ENCODE data around the gene RAD50. TPM values are rescaled to one million over a fixed set of nuclear protein-coding genes. Genes with fewer than 3 reads are reported as not detected.

The RAD50 gene
- total and polyA plus RNA-seq, 10 of the 15 experiments (the other 5 are each of a cell fraction or from before 2014, with no cell fraction given) = 12.8 to 68.6 (median 47.0) TPM

GRCh38 chr5:132667309-132667708 lies 110.5 kb downstream of the RAD50 start:
- no peak for ATAC-seq
- CTCF ChIA-PET = no interaction called here
- POLR2A ChIA-PET = interaction anchor here (10.8 kb wide), 1 partner anchor 7 kb away, joined by 118 read pairs; the partner anchor contains the start of gene IL4
- no peak overlapping the region for H3K9ac ChIP-seq (ENCODE audit: control insufficient read depth, insufficient read depth, low read length)
- SMC1A ChIA-PET (ENCODE audit: uncharacterized antibody, unreplicated experiment) = interaction anchor here (0.9 to 12.1 kb wide), 5 partner anchors 8 to 153 kb away, joined by 3 to 156 read pairs (median 3); partner anchors contain the start of gene IL4
- H2AFZ ChIP-seq (ENCODE audit: control insufficient read depth, low read depth, low read length) = no peak overlapping the region
- TF ChIP-seq PAX5 (IDR thresholded peaks at IDR 0.05; ENCODE audit: borderline replicate concordance, low read depth, low read length) = no peak
- TF ChIP-seq, protein P1, sequence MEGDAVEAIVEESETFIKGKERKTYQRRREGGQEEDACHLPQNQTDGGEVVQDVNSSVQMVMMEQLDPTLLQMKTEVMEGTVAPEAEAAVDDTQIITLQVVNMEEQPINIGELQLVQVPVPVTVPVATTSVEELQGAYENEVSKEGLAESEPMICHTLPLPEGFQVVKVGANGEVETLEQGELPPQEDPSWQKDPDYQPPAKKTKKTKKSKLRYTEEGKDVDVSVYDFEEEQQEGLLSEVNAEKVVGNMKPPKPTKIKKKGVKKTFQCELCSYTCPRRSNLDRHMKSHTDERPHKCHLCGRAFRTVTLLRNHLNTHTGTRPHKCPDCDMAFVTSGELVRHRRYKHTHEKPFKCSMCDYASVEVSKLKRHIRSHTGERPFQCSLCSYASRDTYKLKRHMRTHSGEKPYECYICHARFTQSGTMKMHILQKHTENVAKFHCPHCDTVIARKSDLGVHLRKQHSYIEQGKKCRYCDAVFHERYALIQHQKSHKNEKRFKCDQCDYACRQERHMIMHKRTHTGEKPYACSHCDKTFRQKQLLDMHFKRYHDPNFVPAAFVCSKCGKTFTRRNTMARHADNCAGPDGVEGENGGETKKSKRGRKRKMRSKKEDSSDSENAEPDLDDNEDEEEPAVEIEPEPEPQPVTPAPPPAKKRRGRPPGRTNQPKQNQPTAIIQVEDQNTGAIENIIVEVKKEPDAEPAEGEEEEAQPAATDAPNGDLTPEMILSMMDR (IDR thresholded peaks at IDR 0.05 in 2 of 3, conservative IDR thresholded peaks at IDR 0.05 in 1 of 3; ENCODE audit: control insufficient read depth in 2 of 3, extremely low read depth in 1 of 3, insufficient read depth in 1 of 3, low read depth in 3 of 3, low read length in 3 of 3) = no peak
- TF ChIP-seq GATAD2B (conservative IDR thresholded peaks at IDR 0.05; ENCODE audit: low read depth) = no peak
- TF ChIP-seq, protein P2, sequence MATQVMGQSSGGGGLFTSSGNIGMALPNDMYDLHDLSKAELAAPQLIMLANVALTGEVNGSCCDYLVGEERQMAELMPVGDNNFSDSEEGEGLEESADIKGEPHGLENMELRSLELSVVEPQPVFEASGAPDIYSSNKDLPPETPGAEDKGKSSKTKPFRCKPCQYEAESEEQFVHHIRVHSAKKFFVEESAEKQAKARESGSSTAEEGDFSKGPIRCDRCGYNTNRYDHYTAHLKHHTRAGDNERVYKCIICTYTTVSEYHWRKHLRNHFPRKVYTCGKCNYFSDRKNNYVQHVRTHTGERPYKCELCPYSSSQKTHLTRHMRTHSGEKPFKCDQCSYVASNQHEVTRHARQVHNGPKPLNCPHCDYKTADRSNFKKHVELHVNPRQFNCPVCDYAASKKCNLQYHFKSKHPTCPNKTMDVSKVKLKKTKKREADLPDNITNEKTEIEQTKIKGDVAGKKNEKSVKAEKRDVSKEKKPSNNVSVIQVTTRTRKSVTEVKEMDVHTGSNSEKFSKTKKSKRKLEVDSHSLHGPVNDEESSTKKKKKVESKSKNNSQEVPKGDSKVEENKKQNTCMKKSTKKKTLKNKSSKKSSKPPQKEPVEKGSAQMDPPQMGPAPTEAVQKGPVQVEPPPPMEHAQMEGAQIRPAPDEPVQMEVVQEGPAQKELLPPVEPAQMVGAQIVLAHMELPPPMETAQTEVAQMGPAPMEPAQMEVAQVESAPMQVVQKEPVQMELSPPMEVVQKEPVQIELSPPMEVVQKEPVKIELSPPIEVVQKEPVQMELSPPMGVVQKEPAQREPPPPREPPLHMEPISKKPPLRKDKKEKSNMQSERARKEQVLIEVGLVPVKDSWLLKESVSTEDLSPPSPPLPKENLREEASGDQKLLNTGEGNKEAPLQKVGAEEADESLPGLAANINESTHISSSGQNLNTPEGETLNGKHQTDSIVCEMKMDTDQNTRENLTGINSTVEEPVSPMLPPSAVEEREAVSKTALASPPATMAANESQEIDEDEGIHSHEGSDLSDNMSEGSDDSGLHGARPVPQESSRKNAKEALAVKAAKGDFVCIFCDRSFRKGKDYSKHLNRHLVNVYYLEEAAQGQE (IDR thresholded peaks at IDR 0.05; ENCODE audit: low read depth, low read length) = no peak
- TF ChIP-seq SMAD1 (IDR thresholded peaks at IDR 0.05; ENCODE audit: low read depth, partially characterized antibody) = no peak
- TF ChIP-seq KDM1A (IDR thresholded peaks at IDR 0.05; ENCODE audit: borderline replicate concordance) = no peak
- TF ChIP-seq EGR1 (IDR thresholded peaks at IDR 0.05; ENCODE audit: borderline replicate concordance in 1 of 2, low read depth in 2 of 2, low read length in 2 of 2) = no peak
- TF ChIP-seq SP1 (IDR thresholded peaks at IDR 0.05; ENCODE audit: low read depth, low read length) = no peak
- no peak for TF ChIP-seq ZZZ3 (IDR thresholded peaks at IDR 0.05; ENCODE audit: control insufficient read depth, insufficient read length, low read depth)
- TF ChIP-seq WRNIP1 (IDR thresholded peaks at IDR 0.05; ENCODE audit: borderline replicate concordance, low read depth, low read length) = no peak
- TF ChIP-seq EED (IDR thresholded peaks at IDR 0.05; ENCODE audit: low read depth) = no peak
- no peaks in the 10 kb centered on the region for H3K36me3 ChIP-seq (ENCODE audit: control insufficient read depth in 2 of 2, insufficient read depth in 2 of 2, low read length in 1 of 2)
- no peak overlapping the region for H3K27ac ChIP-seq (ENCODE audit: control insufficient read depth, insufficient read depth)
- no peak for FAIRE-seq
- H3K4me1 ChIP-seq (ENCODE audit: control insufficient read depth, insufficient read depth, low read length) = peaks cover 30% of the 10 kb centered on the region
- RAD21 ChIA-PET (ENCODE audit: unreplicated experiment) = interaction anchor here (0.8 to 1.4 kb wide), 3 partner anchors 8 to 70 kb away, joined by 3 to 5 read pairs (median 3); partner anchors contain the start of gene KIF3A
- no peak overlapping the region for H3K4me3 ChIP-seq
- H3K79me2 ChIP-seq (ENCODE audit: control insufficient read depth, insufficient read depth, low read length) = no peaks in the 10 kb centered on the region
- in situ Hi-C loops (cut with MboI) (no loop called here), intact Hi-C loops (cut with micrococcal nuclease; ENCODE audit: unreplicated experiment) (no loop called here)
- no peaks in the 10 kb centered on the region for H3K9me3 ChIP-seq (replicated peaks; ENCODE audit: control insufficient read depth, insufficient read depth, low read length)
- H3K27me3 ChIP-seq (replicated peaks in 1 of 2; ENCODE audit: control insufficient read depth in 2 of 2, insufficient read depth in 2 of 2, low read length in 1 of 2) = no peaks in the 10 kb centered on the region
- WGBS (ENCODE audit: insufficient coverage, insufficient replicate concordance, low lambda C conversion rate, missing lambda C conversion rate) = 82% methylated on average over 9 of the region's 10 CpGs
- no peak for DNase-seq (ENCODE audit: low read depth, low spot score)
- H4K20me1 ChIP-seq (ENCODE audit: control insufficient read depth, insufficient read depth) = no peaks in the 10 kb centered on the region
- H3K4me2 ChIP-seq (ENCODE audit: control insufficient read depth, insufficient read depth) = no peak overlapping the region
- no TSS peak for BruUV-seq (replicated peaks)

All from GM12878 (cell line).